ENCODE measurements around the gene LYST. TPM values are rescaled to one million over a fixed set of nuclear protein-coding genes. Genes with fewer than 3 reads are reported as not detected.

LYST gene
- total and polyA plus RNA-seq, 2 experiments from 2014 or later, result 3.0 to 6.1 TPM

DNA sequence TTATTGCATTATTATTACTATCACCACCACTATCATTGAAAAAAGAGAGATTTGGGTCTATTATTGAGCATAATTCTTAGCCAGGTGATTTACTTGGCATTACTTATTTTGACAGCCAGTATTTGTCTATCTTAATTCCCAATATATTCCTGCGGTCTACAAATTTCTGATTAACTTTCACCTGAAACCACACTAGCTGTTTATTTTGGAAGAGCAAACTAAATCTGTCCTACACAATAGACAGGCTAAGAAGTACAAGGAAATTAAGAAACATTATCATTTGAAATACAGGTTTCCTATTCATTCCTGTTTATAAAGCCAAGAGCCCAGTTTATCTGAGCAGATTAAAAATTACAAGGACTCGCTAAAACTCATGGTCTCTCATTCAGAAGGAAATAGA is 6.9 kb upstream of the LYST start:
- Histone ChIP-seq H3K9me3 (ENCODE audit: low read depth) (no peaks in the 10 kb centered on the region), H3K4me1 (ENCODE audit: insufficient read depth) (no peaks in the 10 kb centered on the region), H3K4me2 (no peak overlapping the region), H3K27me3 (peaks cover 8% of the 10 kb centered on the region), H4K20me1 (ENCODE audit: insufficient read depth, poor library complexity, severe bottlenecking) (no peaks in the 10 kb centered on the region), H2AFZ (no peak overlapping the region), H3K36me3 (replicated peaks; ENCODE audit: insufficient read depth, low read depth) (no peaks in the 10 kb centered on the region), H3K27ac (no peak overlapping the region), H3K4me3 (no peak overlapping the region), H3K9me2 (replicated peaks; ENCODE audit: insufficient read depth) (no peaks in the 10 kb centered on the region), H3K79me2 (no peaks in the 10 kb centered on the region)
- TF ChIP-seq, protein P1, sequence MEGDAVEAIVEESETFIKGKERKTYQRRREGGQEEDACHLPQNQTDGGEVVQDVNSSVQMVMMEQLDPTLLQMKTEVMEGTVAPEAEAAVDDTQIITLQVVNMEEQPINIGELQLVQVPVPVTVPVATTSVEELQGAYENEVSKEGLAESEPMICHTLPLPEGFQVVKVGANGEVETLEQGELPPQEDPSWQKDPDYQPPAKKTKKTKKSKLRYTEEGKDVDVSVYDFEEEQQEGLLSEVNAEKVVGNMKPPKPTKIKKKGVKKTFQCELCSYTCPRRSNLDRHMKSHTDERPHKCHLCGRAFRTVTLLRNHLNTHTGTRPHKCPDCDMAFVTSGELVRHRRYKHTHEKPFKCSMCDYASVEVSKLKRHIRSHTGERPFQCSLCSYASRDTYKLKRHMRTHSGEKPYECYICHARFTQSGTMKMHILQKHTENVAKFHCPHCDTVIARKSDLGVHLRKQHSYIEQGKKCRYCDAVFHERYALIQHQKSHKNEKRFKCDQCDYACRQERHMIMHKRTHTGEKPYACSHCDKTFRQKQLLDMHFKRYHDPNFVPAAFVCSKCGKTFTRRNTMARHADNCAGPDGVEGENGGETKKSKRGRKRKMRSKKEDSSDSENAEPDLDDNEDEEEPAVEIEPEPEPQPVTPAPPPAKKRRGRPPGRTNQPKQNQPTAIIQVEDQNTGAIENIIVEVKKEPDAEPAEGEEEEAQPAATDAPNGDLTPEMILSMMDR (IDR thresholded peaks at IDR 0.05; ENCODE audit: poor library complexity), result no peak
- WGBS (ENCODE audit: low lambda C conversion rate, missing lambda C conversion rate), result 91% methylated on average over 2 of the region's 2 CpGs
- no peak for DNase-seq (ENCODE audit: low spot score)

DNA sequence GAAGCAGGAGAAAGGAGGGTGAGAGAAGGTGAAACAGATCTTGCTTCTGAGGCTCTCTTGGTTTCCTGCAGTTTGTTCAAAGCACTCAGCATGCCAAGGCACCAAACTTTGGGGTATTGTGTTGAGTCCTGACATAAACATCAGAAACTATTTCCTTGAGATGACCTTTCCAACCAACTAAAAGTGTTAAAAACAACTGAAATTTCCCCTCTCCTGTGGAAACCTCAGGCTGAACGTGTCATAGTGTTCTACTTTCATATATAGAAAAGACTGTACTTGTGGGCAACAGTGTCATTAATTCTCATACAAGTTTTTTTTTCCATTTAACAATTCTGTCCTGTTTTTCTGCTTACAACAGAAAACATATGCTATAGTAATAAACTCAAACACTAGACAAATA is 6.3 kb upstream of the LYST start:
- Histone ChIP-seq H3K27ac (no peak overlapping the region), H3K4me2 (no peak overlapping the region)
- WGBS (ENCODE audit: low lambda C conversion rate, missing lambda C conversion rate), result 55% methylated on average over 1 of the region's 1 CpG

DNA sequence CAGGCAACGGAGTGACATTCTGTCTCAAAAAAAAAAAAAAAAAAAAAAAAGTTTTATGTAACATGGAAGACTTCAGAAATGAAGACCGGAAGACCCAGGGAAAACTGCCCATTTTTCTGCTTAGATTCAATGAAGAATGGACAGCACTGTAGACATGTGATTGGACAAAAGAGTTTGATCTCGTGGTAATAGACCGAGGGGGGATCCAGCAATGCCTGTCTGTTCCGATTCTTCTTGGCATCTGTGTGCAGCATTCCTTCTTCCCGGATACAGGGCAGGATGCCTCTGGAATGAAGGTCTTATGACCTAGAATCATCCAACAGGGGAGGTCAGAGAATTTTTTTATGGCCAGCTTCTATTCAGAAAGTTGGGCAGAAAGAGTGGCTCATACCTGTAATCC is 5.6 kb upstream of the LYST start:
- 86% methylated on average over 6 of the region's 6 CpGs for WGBS (ENCODE audit: low lambda C conversion rate, missing lambda C conversion rate)
- no peak for TF ChIP-seq EZH2 (IDR thresholded peaks at IDR 0.05; ENCODE audit: borderline replicate concordance)
- TF ChIP-seq, protein P1 (IDR thresholded peaks at IDR 0.05; ENCODE audit: poor library complexity), result no peak
- no peak for TF ChIP-seq EZH2phosphoT487 (IDR thresholded peaks at IDR 0.05; ENCODE audit: low read depth, severe bottlenecking, unreplicated experiment)
- Histone ChIP-seq H3K79me2 (no peaks in the 10 kb centered on the region), H3K27me3 (peaks cover 8% of the 10 kb centered on the region), H3K4me2 (no peak overlapping the region), H3K4me3 (no peak overlapping the region), H3K9me2 (replicated peaks; ENCODE audit: insufficient read depth) (no peaks in the 10 kb centered on the region), H3K36me3 (replicated peaks; ENCODE audit: insufficient read depth, low read depth) (no peaks in the 10 kb centered on the region), H3K27ac (no peak overlapping the region), H2AFZ (no peak overlapping the region), H3K4me1 (ENCODE audit: insufficient read depth) (peaks cover 2% of the 10 kb centered on the region), H4K20me1 (ENCODE audit: insufficient read depth, poor library complexity, severe bottlenecking) (no peaks in the 10 kb centered on the region), H3K9me3 (ENCODE audit: low read depth) (no peaks in the 10 kb centered on the region)
- no peak for DNase-seq (ENCODE audit: low spot score)

More for the DNA sequence above, 6.3 kb upstream of the LYST start:
- Histone ChIP-seq H3K79me2 (no peaks in the 10 kb centered on the region), H3K36me3 (replicated peaks; ENCODE audit: insufficient read depth, low read depth) (no peaks in the 10 kb centered on the region), H2AFZ (no peak overlapping the region), H3K4me1 (ENCODE audit: insufficient read depth) (no peaks in the 10 kb centered on the region), H4K20me1 (ENCODE audit: insufficient read depth, poor library complexity, severe bottlenecking) (no peaks in the 10 kb centered on the region), H3K9me3 (ENCODE audit: low read depth) (no peaks in the 10 kb centered on the region), H3K27me3 (peaks cover 8% of the 10 kb centered on the region), H3K4me3 (no peak overlapping the region), H3K9me2 (replicated peaks; ENCODE audit: insufficient read depth) (no peaks in the 10 kb centered on the region)
- TF ChIP-seq EZH2phosphoT487 (IDR thresholded peaks at IDR 0.05; ENCODE audit: low read depth, severe bottlenecking, unreplicated experiment) (no peak), EZH2 (IDR thresholded peaks at IDR 0.05; ENCODE audit: borderline replicate concordance) (no peak)
- TF ChIP-seq, protein P1 (IDR thresholded peaks at IDR 0.05; ENCODE audit: poor library complexity), result no peak
- no peak for DNase-seq (ENCODE audit: low spot score)

DNA sequence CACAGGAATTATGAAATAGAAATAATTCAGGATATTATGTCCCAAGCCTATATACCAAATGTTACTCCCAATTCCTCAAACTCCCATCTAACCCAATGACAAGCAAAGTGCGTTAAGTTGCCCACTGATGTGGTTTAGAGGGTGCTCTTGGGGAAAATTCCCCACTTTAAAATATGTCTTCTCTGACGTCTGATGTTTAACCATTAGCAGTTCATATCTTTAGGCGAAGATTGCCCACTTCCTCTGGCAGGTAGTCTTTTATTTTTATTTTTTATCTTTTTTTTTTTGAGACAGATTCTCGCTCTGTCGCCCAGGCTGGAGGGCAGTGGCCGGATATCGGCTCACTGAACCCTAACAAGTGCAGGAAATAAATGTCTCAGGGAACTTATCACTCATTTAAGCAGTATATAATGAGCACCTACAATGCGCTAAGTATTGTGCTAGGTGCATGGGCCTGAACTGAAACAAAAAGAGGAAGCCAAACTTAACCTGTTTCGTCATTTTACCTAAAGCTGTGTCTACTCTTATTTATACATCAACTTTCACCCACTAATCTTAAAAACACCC is 1.3 kb upstream of the LYST start:
- Histone ChIP-seq H3K9me2 (replicated peaks; ENCODE audit: insufficient read depth) (no peaks in the 10 kb centered on the region), H3K9me3 (ENCODE audit: low read depth) (no peaks in the 10 kb centered on the region), H2AFZ (peak overlapping the region; percentile 92), H3K27ac (peak overlapping the region; percentile 69), H3K4me1 (ENCODE audit: insufficient read depth) (peaks cover 13% of the 10 kb centered on the region), H3K79me2 (peaks cover 25% of the 10 kb centered on the region), H3K27me3 (no peaks in the 10 kb centered on the region), H4K20me1 (ENCODE audit: insufficient read depth, poor library complexity, severe bottlenecking) (no peaks in the 10 kb centered on the region), H3K36me3 (replicated peaks; ENCODE audit: insufficient read depth, low read depth) (no peaks in the 10 kb centered on the region), H3K4me2 (peak overlapping the region; percentile 80), H3K4me3 (no peak overlapping the region)
- WGBS (ENCODE audit: low lambda C conversion rate, missing lambda C conversion rate), result 88% methylated on average over 9 of the region's 9 CpGs
- no peak for DNase-seq (ENCODE audit: low spot score)
- TF ChIP-seq, protein P1 (IDR thresholded peaks at IDR 0.05; ENCODE audit: poor library complexity), result no peak
- TF ChIP-seq EZH2phosphoT487 (IDR thresholded peaks at IDR 0.05; ENCODE audit: low read depth, severe bottlenecking, unreplicated experiment) (no peak), EZH2 (IDR thresholded peaks at IDR 0.05; ENCODE audit: borderline replicate concordance) (no peak)

All from hepatocyte (in vitro differentiated cells).